CD14-positive monocyte (primary cell): ENCODE results near the gene P2RY13. TPM values are rescaled to one million over a fixed set of nuclear protein-coding genes. Genes with fewer than 3 reads are reported as not detected.

ENCODE experiments used
- DNase-seq, 3 donors: peaks; one replicate each; pipeline ENCODE4 v3.0.0-alpha.2; 2011 to 2022
- H2AFZ ChIP-seq: 2 replicates; pipeline ENCODE4 v1.6.0; 2012; ENCODE audit warnings: mild to moderate bottlenecking, low read depth, low read length, inconsistent platforms; ENCODE audit not compliant: insufficient read depth, poor library complexity, severe bottlenecking
- H3K27ac ChIP-seq, 2 donors: 1 replicate in 1 of 2; 2 replicates in 1 of 2; pipeline ENCODE4 v1.5.1; 2012 to 2013; ENCODE audit warnings: low read length in 2 of 2, control low read depth in 1 of 2, inconsistent platforms in 1 of 2, low read depth in 1 of 2, mild to moderate bottlenecking in 1 of 2
- H3K27me3 ChIP-seq, 2 donors: one replicate each; pipeline versions ENCODE4 v1.6.0 to v1.6.1; 2011 to 2013; ENCODE audit warnings: low read length in 2 of 2; ENCODE audit not compliant: control insufficient read depth in 2 of 2, insufficient read depth in 2 of 2
- H3K36me3 ChIP-seq, 2 donors: replicated peaks in 1 of 2; 1 replicate in 1 of 2; 2 replicates in 1 of 2; pipeline versions ENCODE4 v1.5.1 to v1.6.1; 2012 to 2013; ENCODE audit warnings: low read length in 2 of 2, control low read depth in 1 of 2, inconsistent platforms in 1 of 2, mild to moderate bottlenecking in 1 of 2; ENCODE audit not compliant: insufficient read depth in 2 of 2, control insufficient read depth in 1 of 2
- H3K4me1 ChIP-seq, 2 donors: 1 replicate in 1 of 2; 2 replicates in 1 of 2; pipeline versions ENCODE4 v1.5.1 to v1.6.1; 2012 to 2013; ENCODE audit warnings: low read length in 2 of 2, control low read depth in 1 of 2, inconsistent platforms in 1 of 2, mild to moderate bottlenecking in 1 of 2, moderate library complexity in 1 of 2; ENCODE audit not compliant: insufficient read depth in 2 of 2, control insufficient read depth in 1 of 2
- H3K4me2 ChIP-seq: replicated peaks from 2 replicates; pipeline ENCODE3; 2012; ENCODE audit warnings: low read length, moderate library complexity, mild to moderate bottlenecking; ENCODE audit not compliant: poor library complexity, severe bottlenecking; ENCODE audit errors: extremely low read depth
- H3K4me3 ChIP-seq, 3 experiments: fragments of 200-600 bp in 1 of 3; sonication (generic) in 1 of 3; replicated peaks in 1 of 3; 1 replicate in 2 of 3; 2 replicates in 1 of 3; pipeline ENCODE4 v1.5.1; 2011 to 2013; ENCODE audit warnings: low read length in 3 of 3, mild to moderate bottlenecking in 3 of 3, control low read depth in 2 of 3, low read depth in 2 of 3, inconsistent platforms in 1 of 3, moderate library complexity in 1 of 3
- H3K79me2 ChIP-seq: 2 replicates; pipeline ENCODE4 v1.6.0; 2012; ENCODE audit warnings: mild to moderate bottlenecking, control low read depth, inconsistent platforms, low read length, moderate library complexity; ENCODE audit not compliant: insufficient read depth
- H3K9ac ChIP-seq: 2 replicates; pipeline ENCODE4 v1.6.0; 2017; ENCODE audit warnings: low read length, mild to moderate bottlenecking; ENCODE audit not compliant: insufficient read depth, poor library complexity, severe bottlenecking
- H3K9me3 ChIP-seq, 2 donors: replicated peaks in 1 of 2; 1 replicate in 1 of 2; 2 replicates in 1 of 2; pipeline versions ENCODE4 v1.5.1 to v1.6.1; 2012 to 2013; ENCODE audit warnings: low read length in 2 of 2, control low read depth in 1 of 2; ENCODE audit not compliant: control insufficient read depth in 1 of 2, insufficient read depth in 1 of 2
- H4K20me1 ChIP-seq: 2 replicates; pipeline ENCODE4 v1.6.0; 2012; ENCODE audit warnings: mild to moderate bottlenecking, low read length, control low read depth, moderate library complexity; ENCODE audit not compliant: insufficient read depth
- H3K27ac Mint-ChIP-seq, 7 donors: one replicate each; pipeline ENCODE4 v1.8.0; 2020; ENCODE audit warnings: mild to moderate bottlenecking in 7 of 7, mixed read lengths in 7 of 7, moderate library complexity in 6 of 7, inconsistent platforms in 2 of 7
- H3K27me3 Mint-ChIP-seq, 3 donors: one replicate each; pipeline ENCODE4 v1.8.0; 2021 to 2022; ENCODE audit warnings: low read depth in 3 of 3, mild to moderate bottlenecking in 3 of 3, mixed read lengths in 3 of 3, moderate library complexity in 3 of 3, inconsistent platforms in 1 of 3
- H3K36me3 Mint-ChIP-seq, 2 donors: one replicate each; pipeline ENCODE4 v1.8.0; 2020; ENCODE audit warnings: mixed read lengths in 2 of 2, inconsistent platforms in 1 of 2, mild to moderate bottlenecking in 1 of 2
- H3K4me1 Mint-ChIP-seq: one replicate; pipeline ENCODE4 v1.8.0; 2020; ENCODE audit warnings: mild to moderate bottlenecking, mixed read lengths
- H3K4me3 Mint-ChIP-seq, 2 donors: one replicate each; pipeline ENCODE4 v1.8.0; 2020; ENCODE audit warnings: mild to moderate bottlenecking in 2 of 2, mixed read lengths in 2 of 2, moderate library complexity in 1 of 2
- H3K9me3 Mint-ChIP-seq, 7 donors: one replicate each; pipeline ENCODE4 v1.8.0; 2020 to 2022; ENCODE audit warnings: mixed read lengths in 7 of 7, mild to moderate bottlenecking in 6 of 7, moderate library complexity in 6 of 7, inconsistent platforms in 2 of 7
- CTCF ChIP-seq: fragments of 200-600 bp; IDR thresholded peaks from one replicate; pipeline ENCODE4 v1.8.0; 2022; ENCODE audit warnings: antibody characterized with exemption, mild to moderate bottlenecking
- WGBS: methylation state at CpG from one replicate; pipeline ENCODE4 v1.1.5; 2013; ENCODE audit warnings: missing lambda C conversion rate; ENCODE audit not compliant: insufficient coverage; 5-methylcytosine and 5-hydroxymethylcytosine counted together
- intact Hi-C, 2 donors: fragments of 100-400 bp; cut with micrococcal nuclease; formaldehyde crosslinking; loops; one replicate each; pipeline versions ENCODE4 v1.15.0 to v1.15.1; 2023
- polyA plus RNA-seq, 3 donors: library from polyadenylated mRNA; depleted of rRNA in 1 of 3; unstranded in 2 of 3; stranded (reverse) in 1 of 3; fragments of 300-500 nt in 2 of 3; fragments of >200 nt in 1 of 3; fragmentation: Illumina TruSeq in 2 of 3; gene quantifications; 1 replicate in 2 of 3; 2 replicates in 1 of 3; pipeline ENCODE4 v1.2.3, GENCODE V29; 2012 to 2021

Gene P2RY13
- polyA plus RNA-seq, 3 donors = 45.6 to 144 (median 80.0) TPM

- H3K9me3 ChIP-seq = no peaks in the 10 kb centered on the region
- WGBS = no CpG with 5 or more reads among the region's 1 CpG
- H3K27me3 ChIP-seq = no peaks in the 10 kb centered on the region
- peaks cover 14% of the 10 kb centered on the region for H3K4me1 Mint-ChIP-seq
- H3K27me3 Mint-ChIP-seq = no peaks in the 10 kb centered on the region
- H3K79me2 ChIP-seq = no peaks in the 10 kb centered on the region
- H3K36me3 Mint-ChIP-seq = no peaks in the 10 kb centered on the region
- no peak overlapping the region for H3K27ac Mint-ChIP-seq
- no peaks in the 10 kb centered on the region for H3K9me3 Mint-ChIP-seq
- H4K20me1 ChIP-seq = no peaks in the 10 kb centered on the region
- H3K36me3 ChIP-seq = no peaks in the 10 kb centered on the region
- no peak overlapping the region for H3K4me3 Mint-ChIP-seq
- no peak overlapping the region for H2AFZ ChIP-seq
- H3K4me3 ChIP-seq = no peak overlapping the region
- no peak for DNase-seq
- H3K27ac ChIP-seq = no peak overlapping the region
- intact Hi-C loops = no loop called here
- no peaks in the 10 kb centered on the region for H3K4me1 ChIP-seq
- no peak for TF ChIP-seq CTCF
- H3K4me2 ChIP-seq = no peak overlapping the region
- H3K9ac ChIP-seq = no peak overlapping the region
Measured at GRCh38 chr3:151300539-151300938, 28.8 kb downstream of the P2RY13 start.

GRCh38 chr3:151299006-151299405 lies 30.3 kb downstream of the P2RY13 start:
- no peaks in the 10 kb centered on the region for H3K27me3 Mint-ChIP-seq
- no peak overlapping the region for H3K27ac ChIP-seq
- H3K9ac ChIP-seq = no peak overlapping the region
- no peaks in the 10 kb centered on the region for H3K9me3 ChIP-seq
- no peak overlapping the region for H3K27ac Mint-ChIP-seq
- no peaks in the 10 kb centered on the region for H3K36me3 ChIP-seq
- H3K36me3 Mint-ChIP-seq = no peaks in the 10 kb centered on the region
- no peak overlapping the region for H3K4me2 ChIP-seq
- H3K9me3 Mint-ChIP-seq = no peaks in the 10 kb centered on the region
- WGBS = 100% methylated on average over 1 of the region's 2 CpGs
- H3K4me3 ChIP-seq = no peak overlapping the region
- H4K20me1 ChIP-seq = no peaks in the 10 kb centered on the region
- H3K4me1 Mint-ChIP-seq = peaks cover 13% of the 10 kb centered on the region
- no peaks in the 10 kb centered on the region for H3K27me3 ChIP-seq
- TF ChIP-seq CTCF = no peak
- DNase-seq = no peak
- no peak overlapping the region for H3K4me3 Mint-ChIP-seq
- intact Hi-C loops = loop anchor here in 1 of 2 donors (10.0 kb wide), 1 partner anchor 616 kb away; no protein-coding TSS in a partner anchor
- H3K79me2 ChIP-seq = no peaks in the 10 kb centered on the region
- H2AFZ ChIP-seq = no peak overlapping the region
- H3K4me1 ChIP-seq = no peaks in the 10 kb centered on the region
